Inflammatory macrophage treated with lipopolysaccharide for 1 hour (primary cell): ENCODE measurements around the gene BFSP2.
"Not testable (repeated sequence)": the region's sequence is repeated elsewhere in the genome, so short reads cannot be mapped to it uniquely, and the experiment has no call there.

Experiments used
- DNase-seq, 2 donors: peaks; one replicate each; pipeline ENCODE4 v3.0.0-alpha.2; 2020 to 2022

The BFSP2 gene

GRCh38 chr3:133460809-133461208 is 61.0 kb downstream of the BFSP2 start:
- no peak for DNase-seq

GRCh38 chr3:133461291-133461690 is 61.4 kb downstream of the BFSP2 start:
- no peak for DNase-seq

DNA sequence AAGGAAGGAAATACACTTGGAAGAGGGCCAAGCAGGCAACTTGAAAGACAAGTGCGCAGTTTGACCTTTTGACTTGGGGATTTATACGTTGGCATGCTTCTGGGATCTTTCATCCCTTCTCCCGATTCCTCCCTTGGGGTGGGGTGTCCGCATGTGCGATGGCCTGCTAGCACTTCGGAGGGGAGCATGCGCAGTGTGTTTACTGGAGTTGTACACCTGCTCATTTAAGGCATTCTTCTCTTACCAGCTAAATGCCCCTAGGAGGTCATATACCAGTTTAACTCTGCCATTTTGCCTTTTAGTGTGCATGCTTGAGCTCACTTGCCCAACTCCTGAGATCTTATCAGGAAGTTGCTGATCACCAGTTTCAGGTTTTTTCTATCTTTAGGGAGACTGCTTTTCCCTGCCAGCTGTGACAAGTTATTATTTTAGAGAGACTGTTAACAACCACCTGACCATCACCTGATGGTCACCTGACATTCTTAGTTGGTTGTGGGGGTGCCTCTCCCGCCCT is 63.5 kb downstream of the BFSP2 start:
- DNase-seq: no peak

DNA sequence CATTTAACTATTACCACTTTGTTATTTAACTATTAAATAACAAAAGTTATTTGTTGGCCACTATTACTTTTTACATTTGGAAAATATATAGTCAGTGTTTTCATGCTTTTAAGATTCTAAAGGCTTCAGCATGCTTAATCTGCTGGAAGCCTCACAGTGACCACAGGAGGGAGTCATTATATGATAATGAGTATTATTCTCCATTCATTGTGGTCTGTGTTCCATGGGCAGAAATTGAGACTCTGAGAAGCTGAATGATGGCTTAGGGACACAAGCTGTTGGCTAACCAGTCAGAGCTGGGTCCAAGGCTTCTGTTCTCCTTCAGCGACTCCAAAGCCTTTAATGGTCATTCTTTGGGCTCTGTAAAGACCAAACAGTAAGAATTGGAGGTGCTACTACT is 64.7 kb downstream of the BFSP2 start:
- no peak for DNase-seq

- no peak for DNase-seq
Measured at GRCh38 chr3:133466531-133467386, 66.9 kb downstream of the BFSP2 start.

- DNase-seq: no peak
Measured at GRCh38 chr3:133467780-133468179, 67.9 kb downstream of the BFSP2 start.

- DNase-seq: no peak
Measured at GRCh38 chr3:133468251-133468721, 68.4 kb downstream of the BFSP2 start.

DNA sequence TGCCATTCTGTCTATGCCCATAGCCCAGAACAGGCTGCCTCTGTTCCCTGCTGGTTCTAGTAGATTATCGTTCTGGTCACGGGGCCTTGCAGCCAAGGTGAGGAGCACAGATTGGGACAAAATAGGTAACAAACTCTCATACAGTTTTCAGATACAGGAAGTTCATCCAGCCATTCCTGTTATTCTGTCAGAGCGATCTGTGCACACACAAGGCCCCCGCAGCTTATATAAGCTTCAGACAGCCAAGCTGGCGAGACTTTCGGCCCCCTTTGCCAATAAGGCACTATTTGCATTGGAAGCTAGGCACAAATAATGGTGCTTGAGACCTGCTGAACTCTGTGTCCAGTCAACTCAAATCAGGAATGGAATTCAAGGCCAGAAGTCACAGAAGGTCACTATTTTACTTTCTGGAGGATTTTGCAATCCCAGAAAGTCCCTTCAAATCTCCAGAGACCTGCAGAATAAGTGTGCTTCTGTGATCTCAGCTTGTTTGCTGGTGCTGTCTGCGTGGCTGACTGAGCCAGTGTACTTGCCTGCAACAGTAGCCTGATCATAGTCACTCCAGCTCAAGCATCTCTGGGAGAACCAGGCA is 69.4 kb downstream of the BFSP2 start:
- peak; percentile 22 to 55 for DNase-seq

DNA sequence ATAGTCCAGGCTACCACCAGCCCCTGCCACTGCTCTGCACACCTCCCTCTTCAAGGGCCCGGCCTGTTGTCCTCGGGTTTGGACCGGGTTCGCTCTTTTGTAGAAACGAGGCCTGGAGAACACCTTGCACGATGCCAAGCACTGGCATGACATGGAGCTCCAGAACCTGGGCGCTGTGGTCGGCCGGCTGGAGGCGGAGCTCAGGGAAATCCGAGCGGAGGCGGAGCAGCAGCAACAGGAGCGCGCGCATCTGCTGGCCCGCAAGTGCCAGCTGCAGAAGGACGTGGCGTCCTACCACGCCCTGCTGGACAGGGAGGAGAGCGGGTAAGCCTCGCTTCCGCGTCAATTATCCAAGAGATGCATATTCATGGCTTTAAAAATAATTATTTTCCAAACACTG is 72.4 kb downstream of the BFSP2 start:
- no peak for DNase-seq

DNA sequence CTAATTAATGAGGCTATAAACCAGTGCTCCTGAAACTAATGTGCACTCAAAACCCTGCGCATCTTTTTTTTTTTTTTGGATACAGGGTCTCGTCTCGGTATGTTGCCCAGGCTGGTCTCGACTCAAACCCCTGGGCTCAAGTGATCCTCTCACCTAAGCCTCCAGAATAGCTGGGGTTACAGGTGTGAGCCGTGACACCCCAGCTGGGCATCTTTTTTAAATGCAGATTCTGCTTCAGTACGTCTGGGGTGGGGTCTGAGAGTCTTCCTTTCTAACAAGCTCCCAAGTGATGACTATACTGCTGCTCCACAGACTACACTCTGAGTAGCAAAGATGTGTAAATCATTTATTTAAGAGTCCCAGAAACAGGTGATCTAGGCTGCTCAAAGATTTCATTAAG is 73.0 kb downstream of the BFSP2 start:
- DNase-seq: no peak

GRCh38 chr3:133473472-133474191 is 73.8 kb downstream of the BFSP2 start:
- not testable (repeated sequence) for DNase-seq

DNA sequence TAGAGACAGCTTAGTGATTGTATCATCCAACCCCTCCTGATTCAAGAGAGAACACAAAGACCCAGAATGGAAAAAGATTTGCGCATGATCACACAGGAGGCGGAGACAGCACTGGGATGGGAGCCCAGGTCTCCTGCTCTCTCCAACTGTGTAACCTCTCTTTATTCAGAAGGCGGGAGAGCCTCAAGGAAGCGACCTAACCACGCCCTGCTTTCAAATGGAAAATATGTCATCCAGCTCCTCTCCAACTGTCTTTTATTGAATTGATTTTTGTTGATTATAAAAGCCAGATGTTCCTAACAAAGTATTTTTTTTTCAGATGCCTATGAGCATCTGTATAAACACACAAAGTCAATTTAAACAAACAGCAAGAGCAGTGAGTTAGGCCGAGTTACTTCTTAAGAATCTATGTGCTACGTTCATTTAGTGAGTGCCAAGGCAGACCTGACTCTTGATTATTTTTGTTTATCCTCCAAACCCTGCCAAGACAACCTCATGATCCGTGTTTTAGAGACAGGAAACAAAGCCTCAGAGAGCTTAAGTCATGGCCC is 74.5 kb downstream of the BFSP2 start:
- no peak for DNase-seq

DNA sequence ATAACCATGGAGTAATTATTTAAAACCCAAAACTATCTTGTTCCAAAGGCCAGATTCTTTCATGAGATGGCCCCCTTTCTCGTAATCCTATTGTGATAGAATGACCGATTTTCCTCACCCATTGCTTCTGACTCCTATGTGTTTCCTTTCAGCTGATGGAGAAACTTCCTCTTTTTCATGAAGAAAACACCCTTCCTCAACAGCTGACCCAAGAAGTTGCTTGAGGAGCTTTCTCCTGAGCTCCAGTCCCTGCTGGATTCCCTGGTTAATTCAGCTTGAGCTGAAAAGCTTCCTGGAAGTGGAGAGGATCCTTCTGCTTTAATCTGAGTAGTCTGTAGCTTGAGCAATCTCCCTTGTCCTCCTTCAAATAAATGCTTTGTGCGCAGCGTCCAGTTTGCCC is 75.0 kb downstream of the BFSP2 start:
- peak; percentile 47 to 61 for DNase-seq

DNA sequence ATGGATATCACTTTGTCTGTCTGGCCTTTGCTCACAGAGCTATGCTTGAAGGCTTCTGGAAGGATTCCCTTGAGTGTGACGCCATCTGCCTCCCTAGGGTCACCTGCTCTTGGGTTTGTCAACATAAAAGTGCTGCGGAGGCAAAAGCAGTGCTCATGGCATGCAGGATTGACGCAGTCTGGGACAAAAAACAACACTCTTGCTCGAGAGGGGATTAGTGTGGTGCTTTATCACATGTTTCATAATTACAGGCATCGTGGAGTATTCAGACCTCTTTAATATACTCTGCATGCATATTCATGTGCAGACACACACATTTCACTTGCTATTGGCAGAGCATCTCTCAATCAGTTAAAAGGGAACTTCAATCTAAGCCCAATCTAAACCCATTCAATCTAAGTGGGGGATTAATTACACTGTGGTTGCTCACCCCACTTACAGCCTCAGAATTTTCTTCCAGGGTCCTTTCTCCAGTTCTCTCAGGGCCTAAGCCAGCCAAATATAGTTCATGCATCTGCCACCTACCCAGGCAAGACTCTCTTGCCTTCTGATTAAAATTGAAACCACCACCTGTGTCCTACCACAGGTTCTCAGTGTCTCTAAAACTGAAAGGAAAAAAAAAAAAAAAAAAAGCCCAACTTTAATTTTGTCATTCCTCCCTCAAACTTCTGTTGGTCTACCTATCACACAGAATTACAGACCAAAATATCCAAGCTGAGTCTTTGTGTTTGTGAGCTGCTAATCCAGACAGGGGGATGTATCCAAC is 75.6 kb downstream of the BFSP2 start:
- no peak for DNase-seq

DNA sequence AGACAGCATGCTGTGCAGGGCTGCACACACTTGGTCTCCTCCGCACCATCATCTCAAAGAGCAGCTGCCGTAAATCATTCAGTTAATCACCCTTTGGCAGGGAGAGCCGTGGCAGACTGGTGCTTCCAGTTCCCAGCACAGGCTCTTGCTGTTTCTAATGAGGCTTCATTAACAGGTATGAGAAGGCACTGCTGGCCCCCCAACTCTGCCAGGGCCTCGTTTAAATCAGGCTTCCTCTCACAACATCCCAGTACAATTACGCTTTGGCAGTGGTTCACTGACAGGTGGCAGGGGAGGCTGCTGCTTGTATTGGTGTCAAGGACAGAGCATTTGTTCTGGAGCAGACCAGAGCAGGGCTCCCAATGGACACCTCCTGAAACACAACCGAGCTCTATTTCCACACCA is 77.1 kb downstream of the BFSP2 start:
- no peak for DNase-seq

DNA sequence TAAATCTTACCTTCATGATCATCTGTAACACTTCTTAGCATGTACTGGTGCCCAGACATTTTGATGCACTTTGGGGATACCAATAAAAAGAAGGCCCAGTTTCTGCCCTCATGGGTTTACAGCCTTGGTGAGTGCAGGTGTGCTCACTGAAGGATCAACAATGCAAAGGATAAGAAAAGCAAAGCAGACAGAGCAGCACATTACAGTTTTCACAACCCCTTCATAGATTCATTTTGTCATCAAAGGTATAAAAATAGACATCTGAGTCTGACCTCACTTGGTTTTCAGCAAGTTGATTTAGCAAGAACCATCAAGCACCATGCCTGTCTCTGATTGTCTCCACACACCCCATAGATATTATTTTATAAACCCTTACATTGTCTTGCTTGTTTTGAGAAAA is 77.6 kb downstream of the BFSP2 start:
- DNase-seq: no peak

- DNase-seq: no peak
Measured at GRCh38 chr3:133478624-133479023, 78.8 kb downstream of the BFSP2 start.

- no peak for DNase-seq
Measured at GRCh38 chr3:133479401-133479800, 79.5 kb downstream of the BFSP2 start.

DNA sequence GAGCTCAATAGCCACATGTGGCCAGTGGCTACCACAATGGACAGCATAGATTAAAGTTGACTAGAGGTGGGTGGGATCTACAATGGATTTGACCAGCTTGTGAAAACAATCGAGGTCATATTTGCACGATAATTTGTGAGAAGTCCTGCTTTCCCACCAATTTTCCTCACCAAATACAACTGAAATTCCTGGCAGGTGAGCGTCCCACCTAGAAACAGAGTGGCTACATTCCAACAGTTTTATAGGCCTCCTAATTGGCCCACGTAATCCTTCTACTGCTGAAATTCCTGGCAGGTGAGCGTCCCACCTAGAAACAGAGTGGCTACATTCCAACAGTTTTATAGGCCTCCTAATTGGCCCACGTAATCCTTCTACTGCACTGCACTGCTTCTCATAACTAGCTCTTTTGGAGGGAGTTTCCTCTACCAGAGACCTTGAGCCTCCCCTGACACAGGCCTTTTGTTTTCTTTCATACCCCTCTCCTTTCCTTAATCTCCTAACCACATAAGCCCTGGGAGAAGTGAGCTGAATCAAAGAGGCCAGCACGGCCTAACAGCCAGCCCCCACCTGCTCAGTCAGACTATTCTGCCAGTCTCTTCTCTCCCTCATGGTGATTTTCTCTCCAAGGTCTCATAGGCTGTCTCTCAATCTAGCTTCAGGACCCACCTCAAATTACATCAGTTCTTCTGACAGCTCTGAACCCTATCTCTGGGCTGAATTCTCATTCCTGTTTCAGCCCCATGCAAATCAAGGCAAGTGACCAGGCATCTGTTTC is 80.2 kb downstream of the BFSP2 start:
- DNase-seq: no peak

DNA sequence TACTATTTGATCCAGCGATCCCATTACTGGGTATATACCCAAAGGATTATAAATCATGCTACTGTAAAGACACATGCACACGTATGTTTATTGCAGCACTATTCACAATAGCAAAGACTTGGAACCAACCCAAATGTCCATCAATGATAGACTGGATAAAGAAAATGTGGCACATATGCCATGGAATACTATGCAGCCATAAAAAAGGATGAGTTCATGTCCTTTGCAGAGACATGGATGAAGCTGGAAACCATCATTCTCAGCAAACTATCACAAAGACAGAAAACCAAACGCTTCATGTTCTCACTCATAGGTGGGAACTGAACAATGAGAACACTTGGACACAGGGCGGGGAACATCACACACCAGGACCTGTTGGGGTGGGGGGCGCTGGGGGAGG is 82.6 kb downstream of the BFSP2 start:
- not testable (repeated sequence) for DNase-seq

- DNase-seq: no peak
Measured at GRCh38 chr3:133486658-133487057, 86.8 kb downstream of the BFSP2 start.

GRCh38 chr3:133487204-133487603 is 87.3 kb downstream of the BFSP2 start:
- DNase-seq: no peak
